Gastroesophageal sphincter (tissue), 3 donors: Measurements from ENCODE around the gene DICER1.

Experiments used
- CTCF ChIP-seq, 4 experiments: fragments of 200-600 bp in 2 of 4; fragments of 450-650 bp in 2 of 4; sonication (generic) in 1 of 4; IDR thresholded peaks; one replicate each; pipeline ENCODE4 v1.5.1; 2017 to 2019; ENCODE audit warnings: antibody characterized with exemption in 4 of 4, mild to moderate bottlenecking in 2 of 4, moderate library complexity in 2 of 4
- EP300 ChIP-seq: sonication (generic); formaldehyde crosslinking; IDR thresholded peaks from one replicate; pipeline ENCODE4 v1.6.1; 2017; ENCODE audit warnings: antibody characterized with exemption, mild to moderate bottlenecking
- POLR2A ChIP-seq, 2 donors: fragments of 450-650 bp; IDR thresholded peaks; one replicate each; pipeline ENCODE4 v1.6.1; 2017; ENCODE audit warnings: antibody characterized with exemption in 2 of 2, mild to moderate bottlenecking in 2 of 2, moderate library complexity in 1 of 2
- POLR2AphosphoS5 ChIP-seq: sonication (generic); formaldehyde crosslinking; IDR thresholded peaks from one replicate; pipeline ENCODE4 v1.6.1; 2017; ENCODE audit warnings: antibody characterized with exemption

GRCh38 chr14:95069018-95069417 is 88.3 kb downstream of the DICER1 start:
- no peak for TF ChIP-seq CTCF (IDR thresholded peaks at IDR 0.05)
- no peak for TF ChIP-seq POLR2A (IDR thresholded peaks at IDR 0.05)
- no peak for TF ChIP-seq POLR2AphosphoS5
- TF ChIP-seq EP300, result no peak
